PC-3 (cell line): Measurements from ENCODE around the gene MYLK4.

Source experiments
- EZH2 ChIP-seq: fragments of 300-600 bp; sonication (generic); IDR thresholded peaks from one replicate; pipeline ENCODE4 v1.6.1; 2017; ENCODE audit warnings: antibody characterized with exemption, mild to moderate bottlenecking, low read length; ENCODE audit not compliant: unreplicated experiment
- EZH2phosphoT487 ChIP-seq: fragments of 300-600 bp; sonication (generic); IDR thresholded peaks from 2 replicates; pipeline ENCODE4 v1.6.1; 2018; ENCODE audit warnings: mild to moderate bottlenecking, antibody characterized with exemption, low read length, borderline replicate concordance
- TF ChIP-seq, protein P1 (sequence below): fragments of 300-600 bp; sonication (generic); conservative IDR thresholded peaks from 2 replicates; pipeline ENCODE4 v1.5.1; 2017; ENCODE audit warnings: antibody characterized with exemption, low read depth, mild to moderate bottlenecking, low read length

DNA sequence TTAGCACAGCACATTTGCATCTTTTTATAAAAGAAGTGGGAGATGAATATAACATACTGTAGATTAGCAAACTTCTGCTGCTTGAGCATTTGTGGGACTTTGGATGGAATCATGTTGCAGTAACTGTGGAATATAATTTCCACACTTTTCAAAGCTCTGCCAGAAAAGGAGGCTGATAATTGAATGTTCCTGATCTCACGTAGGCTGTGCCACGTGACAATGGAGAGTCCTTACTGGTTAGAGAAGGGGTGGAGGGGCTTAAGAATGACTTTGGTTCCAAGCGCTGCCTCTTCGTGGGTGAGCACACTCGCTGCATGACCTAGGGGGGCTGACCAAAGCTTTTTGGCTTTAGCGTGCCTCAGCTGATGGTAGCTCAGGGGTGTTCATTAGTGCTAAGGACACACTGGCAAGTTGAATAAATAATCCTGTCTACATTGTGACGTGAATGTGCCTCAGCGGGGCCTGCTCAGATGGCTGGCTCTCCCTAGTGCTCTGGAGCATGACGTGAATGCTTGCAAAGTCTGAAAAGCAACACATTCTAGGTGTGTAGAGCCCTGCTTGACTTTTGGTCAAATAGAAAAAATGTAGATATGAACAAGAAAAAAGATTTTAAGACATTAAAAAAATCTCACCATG lies 29.5 kb upstream of the MYLK4 start:
- TF ChIP-seq, protein P1, sequence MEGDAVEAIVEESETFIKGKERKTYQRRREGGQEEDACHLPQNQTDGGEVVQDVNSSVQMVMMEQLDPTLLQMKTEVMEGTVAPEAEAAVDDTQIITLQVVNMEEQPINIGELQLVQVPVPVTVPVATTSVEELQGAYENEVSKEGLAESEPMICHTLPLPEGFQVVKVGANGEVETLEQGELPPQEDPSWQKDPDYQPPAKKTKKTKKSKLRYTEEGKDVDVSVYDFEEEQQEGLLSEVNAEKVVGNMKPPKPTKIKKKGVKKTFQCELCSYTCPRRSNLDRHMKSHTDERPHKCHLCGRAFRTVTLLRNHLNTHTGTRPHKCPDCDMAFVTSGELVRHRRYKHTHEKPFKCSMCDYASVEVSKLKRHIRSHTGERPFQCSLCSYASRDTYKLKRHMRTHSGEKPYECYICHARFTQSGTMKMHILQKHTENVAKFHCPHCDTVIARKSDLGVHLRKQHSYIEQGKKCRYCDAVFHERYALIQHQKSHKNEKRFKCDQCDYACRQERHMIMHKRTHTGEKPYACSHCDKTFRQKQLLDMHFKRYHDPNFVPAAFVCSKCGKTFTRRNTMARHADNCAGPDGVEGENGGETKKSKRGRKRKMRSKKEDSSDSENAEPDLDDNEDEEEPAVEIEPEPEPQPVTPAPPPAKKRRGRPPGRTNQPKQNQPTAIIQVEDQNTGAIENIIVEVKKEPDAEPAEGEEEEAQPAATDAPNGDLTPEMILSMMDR: no peak
- TF ChIP-seq EZH2 (no peak), EZH2phosphoT487 (no peak)
